Ishikawa (cell line): ENCODE results near the gene SAMD9.

Source experiments
- CEBPB ChIP-seq: IDR thresholded peaks from 2 replicates; pipeline ENCODE4 v1.6.1; 2012
- CREB1 ChIP-seq: IDR thresholded peaks from 2 replicates; pipeline ENCODE4 v1.6.1; 2012; ENCODE audit warnings: low read depth
- EGR1 ChIP-seq: IDR thresholded peaks from 2 replicates; pipeline ENCODE4 v1.6.1; 2012
- EP300 ChIP-seq: IDR thresholded peaks from 2 replicates; pipeline ENCODE4 v1.6.1; 2012; ENCODE audit warnings: borderline replicate concordance
- FOXM1 ChIP-seq: IDR thresholded peaks from 2 replicates; pipeline ENCODE4 v1.6.1; 2012; ENCODE audit warnings: low read depth, borderline replicate concordance
- NFIC ChIP-seq: IDR thresholded peaks from 2 replicates; pipeline ENCODE4 v1.6.1; 2012
- RAD21 ChIP-seq: IDR thresholded peaks from 2 replicates; pipeline ENCODE4 v1.6.1; 2012; ENCODE audit warnings: low read depth
- TAF1 ChIP-seq: IDR thresholded peaks from 2 replicates; pipeline ENCODE4 v1.6.1; 2012; ENCODE audit warnings: low read depth, mild to moderate bottlenecking
- TCF12 ChIP-seq: IDR thresholded peaks from 2 replicates; pipeline ENCODE4 v1.6.1; 2012; ENCODE audit warnings: low read depth
- TEAD4 ChIP-seq: IDR thresholded peaks from 2 replicates; pipeline ENCODE4 v1.6.1; 2012
- YY1 ChIP-seq: IDR thresholded peaks from 2 replicates; pipeline ENCODE4 v1.6.1; 2012; ENCODE audit warnings: low read depth
- ZBTB7A ChIP-seq: IDR thresholded peaks from 2 replicates; pipeline ENCODE4 v1.6.1; 2012; ENCODE audit warnings: low read depth
- TF ChIP-seq, protein P1 (sequence below): IDR thresholded peaks from 2 replicates; pipeline ENCODE4 v1.6.1; 2012
- TF ChIP-seq, protein P2 (sequence below): IDR thresholded peaks from 2 replicates; pipeline ENCODE4 v1.6.1; 2012
- TF ChIP-seq, protein P3 (sequence below): IDR thresholded peaks from 2 replicates; pipeline ENCODE4 v1.6.1; 2012; ENCODE audit warnings: low read depth, mild to moderate bottlenecking

Gene SAMD9

DNA sequence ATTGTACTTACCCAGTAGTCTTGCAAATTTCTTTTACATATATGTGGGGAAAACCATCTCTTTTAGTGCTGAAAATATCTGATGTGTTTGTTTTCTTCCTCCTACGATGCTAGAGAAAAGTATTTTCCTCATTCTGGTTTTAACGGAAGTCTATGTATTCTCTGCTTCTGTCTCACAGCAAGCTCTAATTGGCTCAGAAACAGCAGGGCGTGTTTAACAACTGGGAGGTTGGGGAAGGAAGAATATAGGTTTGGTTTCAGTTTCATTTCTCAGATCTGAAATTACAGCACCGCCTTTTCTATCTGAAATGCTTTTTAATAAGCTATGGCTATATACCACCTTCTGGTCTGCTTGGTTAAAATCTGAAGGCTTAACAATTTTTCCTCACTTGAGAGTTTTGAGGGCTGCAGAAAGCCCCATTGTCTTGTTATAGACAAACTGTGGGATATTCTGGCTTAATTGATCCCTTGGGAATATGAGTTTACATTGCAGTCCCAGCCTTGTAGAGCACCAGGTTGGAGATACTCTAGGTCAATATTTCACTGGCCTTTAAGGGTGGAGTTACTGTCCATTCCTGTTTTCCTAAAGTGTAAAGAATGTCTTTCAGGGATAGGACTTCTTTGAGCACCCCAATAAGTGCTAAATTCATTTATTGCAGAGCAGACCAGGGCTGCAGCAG lies at the start of gene SAMD9:
Gene SAMD9, minus strand, starts transcription at position 128 of the 679 bp plus-strand sequence. CDS start 11,882 bp downstream, outside the sequence.
- no peak for TF ChIP-seq CREB1
- TF ChIP-seq CEBPB = no peak
- TF ChIP-seq, protein P1, sequence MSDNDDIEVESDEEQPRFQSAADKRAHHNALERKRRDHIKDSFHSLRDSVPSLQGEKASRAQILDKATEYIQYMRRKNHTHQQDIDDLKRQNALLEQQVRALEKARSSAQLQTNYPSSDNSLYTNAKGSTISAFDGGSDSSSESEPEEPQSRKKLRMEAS = no peak
- TF ChIP-seq FOXM1 = no peak
- no peak for TF ChIP-seq NFIC
- no peak for TF ChIP-seq EGR1
- no peak for TF ChIP-seq TCF12
- TF ChIP-seq TEAD4 = no peak
- TF ChIP-seq TAF1 = no peak
- TF ChIP-seq, protein P2, sequence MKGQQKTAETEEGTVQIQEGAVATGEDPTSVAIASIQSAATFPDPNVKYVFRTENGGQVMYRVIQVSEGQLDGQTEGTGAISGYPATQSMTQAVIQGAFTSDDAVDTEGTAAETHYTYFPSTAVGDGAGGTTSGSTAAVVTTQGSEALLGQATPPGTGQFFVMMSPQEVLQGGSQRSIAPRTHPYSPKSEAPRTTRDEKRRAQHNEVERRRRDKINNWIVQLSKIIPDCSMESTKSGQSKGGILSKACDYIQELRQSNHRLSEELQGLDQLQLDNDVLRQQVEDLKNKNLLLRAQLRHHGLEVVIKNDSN = no peak
- no peak for TF ChIP-seq RAD21

DNA sequence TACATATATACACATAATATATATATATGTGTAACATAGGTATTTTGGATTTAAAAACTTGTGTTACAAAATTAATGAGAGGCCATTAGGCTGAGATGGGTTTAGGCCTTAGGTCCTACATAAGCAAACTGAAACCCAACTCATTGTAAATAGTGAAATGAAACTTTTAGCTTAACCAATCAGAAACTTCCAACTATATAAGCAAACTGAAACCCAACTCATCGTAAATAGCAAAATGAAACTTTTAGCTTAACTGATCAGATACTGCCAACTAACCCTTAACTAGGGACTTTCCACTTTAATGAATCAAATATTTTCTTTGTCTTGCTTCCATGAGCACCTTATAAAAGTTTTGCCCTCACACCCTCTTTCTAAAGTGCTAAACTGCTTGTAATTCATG lies 47.7 kb upstream of the SAMD9 start:
- TF ChIP-seq TAF1 (no peak), RAD21 (no peak), CREB1 (no peak), ZBTB7A (no peak), CEBPB (no peak), EGR1 (no peak), YY1 (no peak), FOXM1 (no peak)
- TF ChIP-seq, protein P3, sequence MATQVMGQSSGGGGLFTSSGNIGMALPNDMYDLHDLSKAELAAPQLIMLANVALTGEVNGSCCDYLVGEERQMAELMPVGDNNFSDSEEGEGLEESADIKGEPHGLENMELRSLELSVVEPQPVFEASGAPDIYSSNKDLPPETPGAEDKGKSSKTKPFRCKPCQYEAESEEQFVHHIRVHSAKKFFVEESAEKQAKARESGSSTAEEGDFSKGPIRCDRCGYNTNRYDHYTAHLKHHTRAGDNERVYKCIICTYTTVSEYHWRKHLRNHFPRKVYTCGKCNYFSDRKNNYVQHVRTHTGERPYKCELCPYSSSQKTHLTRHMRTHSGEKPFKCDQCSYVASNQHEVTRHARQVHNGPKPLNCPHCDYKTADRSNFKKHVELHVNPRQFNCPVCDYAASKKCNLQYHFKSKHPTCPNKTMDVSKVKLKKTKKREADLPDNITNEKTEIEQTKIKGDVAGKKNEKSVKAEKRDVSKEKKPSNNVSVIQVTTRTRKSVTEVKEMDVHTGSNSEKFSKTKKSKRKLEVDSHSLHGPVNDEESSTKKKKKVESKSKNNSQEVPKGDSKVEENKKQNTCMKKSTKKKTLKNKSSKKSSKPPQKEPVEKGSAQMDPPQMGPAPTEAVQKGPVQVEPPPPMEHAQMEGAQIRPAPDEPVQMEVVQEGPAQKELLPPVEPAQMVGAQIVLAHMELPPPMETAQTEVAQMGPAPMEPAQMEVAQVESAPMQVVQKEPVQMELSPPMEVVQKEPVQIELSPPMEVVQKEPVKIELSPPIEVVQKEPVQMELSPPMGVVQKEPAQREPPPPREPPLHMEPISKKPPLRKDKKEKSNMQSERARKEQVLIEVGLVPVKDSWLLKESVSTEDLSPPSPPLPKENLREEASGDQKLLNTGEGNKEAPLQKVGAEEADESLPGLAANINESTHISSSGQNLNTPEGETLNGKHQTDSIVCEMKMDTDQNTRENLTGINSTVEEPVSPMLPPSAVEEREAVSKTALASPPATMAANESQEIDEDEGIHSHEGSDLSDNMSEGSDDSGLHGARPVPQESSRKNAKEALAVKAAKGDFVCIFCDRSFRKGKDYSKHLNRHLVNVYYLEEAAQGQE = no peak

DNA sequence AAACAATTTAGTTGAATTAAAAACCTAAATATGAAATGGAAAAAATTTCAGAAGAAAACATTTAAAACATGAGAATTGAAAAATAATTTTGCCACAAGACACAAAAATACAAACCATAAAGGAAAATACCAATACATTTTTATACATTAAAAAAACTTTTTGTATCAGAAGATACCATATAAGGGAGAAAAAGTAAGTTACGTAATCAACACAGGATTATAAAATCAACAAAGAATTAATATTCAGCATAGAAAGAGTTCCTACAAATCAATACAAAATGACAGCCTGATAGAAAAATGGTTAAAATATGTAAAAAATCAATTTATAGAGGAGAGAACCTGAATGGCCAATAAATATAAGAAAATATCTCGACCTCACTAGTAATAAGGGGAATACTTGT lies 47.0 kb upstream of the SAMD9 start:
- no peak for TF ChIP-seq TEAD4
- TF ChIP-seq NFIC = no peak
- no peak for TF ChIP-seq TCF12
- no peak for TF ChIP-seq EGR1

DNA sequence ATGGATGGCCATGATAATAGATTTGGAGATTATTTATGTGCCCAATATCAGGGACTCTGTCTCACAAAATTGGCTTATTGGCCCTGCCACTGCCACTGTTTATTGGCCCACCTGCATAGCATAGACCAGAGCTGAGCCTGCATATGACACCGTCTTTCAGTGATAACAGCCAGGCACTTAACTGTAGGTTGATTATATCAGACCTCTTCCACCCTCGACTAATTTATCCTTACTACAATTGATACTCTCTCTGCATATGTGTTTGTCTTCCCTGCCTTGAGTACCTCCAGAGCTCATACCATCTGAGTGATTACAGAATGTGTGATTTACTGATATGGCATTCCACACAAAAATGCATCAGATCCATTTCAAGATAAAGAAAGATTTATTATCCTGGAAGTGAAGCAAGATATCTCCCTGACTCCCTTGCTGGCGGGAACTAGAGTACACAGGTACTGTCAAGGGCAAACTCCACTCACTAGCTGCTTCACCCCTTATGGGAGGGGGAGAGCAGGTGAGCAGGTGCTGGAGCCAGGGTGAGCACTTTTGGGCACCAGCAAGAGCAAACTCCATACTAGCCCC lies 43.5 kb upstream of the SAMD9 start:
- TF ChIP-seq NFIC = no peak
- no peak for TF ChIP-seq CREB1
- no peak for TF ChIP-seq EGR1
- no peak for TF ChIP-seq RAD21
- TF ChIP-seq, protein P2 = no peak
- TF ChIP-seq TCF12 = no peak
- TF ChIP-seq, protein P1 = no peak
- no peak for TF ChIP-seq TAF1
- TF ChIP-seq EP300 = no peak
- TF ChIP-seq YY1 = no peak
- no peak for TF ChIP-seq CEBPB
- TF ChIP-seq, protein P3 = no peak
- no peak for TF ChIP-seq ZBTB7A
- no peak for TF ChIP-seq TEAD4
- no peak for TF ChIP-seq FOXM1

DNA sequence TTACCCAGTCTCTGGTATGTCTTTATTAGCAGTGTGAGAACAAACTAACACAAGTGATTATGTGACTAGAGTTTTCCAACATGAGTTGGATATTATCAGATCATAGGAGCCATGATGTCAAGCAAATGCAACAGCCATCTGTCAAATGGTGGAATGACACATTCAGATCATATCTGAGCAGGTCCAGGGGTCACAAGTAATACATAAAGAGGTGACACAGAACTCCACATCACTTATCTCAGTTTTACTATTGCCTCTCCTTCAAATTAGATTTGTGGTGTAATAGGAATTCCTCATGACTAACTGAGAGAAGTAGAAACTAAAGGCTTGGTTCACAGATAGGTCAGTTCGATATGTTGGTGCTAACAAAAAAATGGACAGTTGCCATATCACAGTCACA lies 42.6 kb upstream of the SAMD9 start:
- TF ChIP-seq TEAD4 (no peak), RAD21 (no peak), EP300 (no peak), TCF12 (no peak), CEBPB (no peak), EGR1 (no peak), NFIC (no peak), TAF1 (no peak), YY1 (no peak), FOXM1 (no peak), ZBTB7A (no peak), CREB1 (no peak)
- TF ChIP-seq, protein P2 = no peak
- TF ChIP-seq, protein P3 = no peak
- TF ChIP-seq, protein P1 = no peak
